ENCODE results near the gene PIEZO2. TPM values are rescaled to one million over a fixed set of nuclear protein-coding genes. Genes with fewer than 3 reads are reported as not detected.

PIEZO2 gene
- polyA plus RNA-seq, 1 donor (not counting 4 experiments of a cell fraction or from before 2014, with no cell fraction given), result not detected

GRCh38 chr18:11009147-11009546 lies 140.2 kb downstream of the PIEZO2 start:
- no peaks in the 10 kb centered on the region for H3K79me2 ChIP-seq (ENCODE audit: control insufficient read depth, insufficient read depth, low read length)
- DNase-seq (ENCODE audit: low read depth, low spot score) (no peak), FAIRE-seq (no peak)
- H3K9me3 ChIP-seq (ENCODE audit: control insufficient read depth, low read depth, low read length), result no peaks in the 10 kb centered on the region
- TF ChIP-seq, protein P1, sequence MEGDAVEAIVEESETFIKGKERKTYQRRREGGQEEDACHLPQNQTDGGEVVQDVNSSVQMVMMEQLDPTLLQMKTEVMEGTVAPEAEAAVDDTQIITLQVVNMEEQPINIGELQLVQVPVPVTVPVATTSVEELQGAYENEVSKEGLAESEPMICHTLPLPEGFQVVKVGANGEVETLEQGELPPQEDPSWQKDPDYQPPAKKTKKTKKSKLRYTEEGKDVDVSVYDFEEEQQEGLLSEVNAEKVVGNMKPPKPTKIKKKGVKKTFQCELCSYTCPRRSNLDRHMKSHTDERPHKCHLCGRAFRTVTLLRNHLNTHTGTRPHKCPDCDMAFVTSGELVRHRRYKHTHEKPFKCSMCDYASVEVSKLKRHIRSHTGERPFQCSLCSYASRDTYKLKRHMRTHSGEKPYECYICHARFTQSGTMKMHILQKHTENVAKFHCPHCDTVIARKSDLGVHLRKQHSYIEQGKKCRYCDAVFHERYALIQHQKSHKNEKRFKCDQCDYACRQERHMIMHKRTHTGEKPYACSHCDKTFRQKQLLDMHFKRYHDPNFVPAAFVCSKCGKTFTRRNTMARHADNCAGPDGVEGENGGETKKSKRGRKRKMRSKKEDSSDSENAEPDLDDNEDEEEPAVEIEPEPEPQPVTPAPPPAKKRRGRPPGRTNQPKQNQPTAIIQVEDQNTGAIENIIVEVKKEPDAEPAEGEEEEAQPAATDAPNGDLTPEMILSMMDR (optimal IDR thresholded peaks at IDR 0.05 in 1 of 3, IDR thresholded peaks at IDR 0.05 in 1 of 3, conservative IDR thresholded peaks at IDR 0.05 in 1 of 3; ENCODE audit: extremely low read depth in 1 of 3, insufficient read depth in 2 of 3, low read length in 3 of 3), result no peak
- no peak for TF ChIP-seq EZH2 (IDR thresholded peaks at IDR 0.05; ENCODE audit: low read length)
- H3K4me2 ChIP-seq (ENCODE audit: control insufficient read depth, extremely low read depth, insufficient read depth, low read depth, low read length), result no peak overlapping the region
- H3K36me3 ChIP-seq (ENCODE audit: control insufficient read depth in 2 of 2, extremely low read depth in 1 of 2, insufficient read depth in 2 of 2, low read length in 2 of 2), result no peaks in the 10 kb centered on the region
- no peaks in the 10 kb centered on the region for H3K9me1 ChIP-seq (ENCODE audit: control insufficient read depth, extremely low read depth, insufficient read depth, low read length)
- dilution Hi-C loops (cut with MboI; ENCODE audit: extremely low pct_ligation_motif_present, low sequenced_read_pairs), result no loop called here
- H3K9ac ChIP-seq (ENCODE audit: control insufficient read depth, extremely low read depth, insufficient read depth, low read length), result no peak overlapping the region
- H3K27me3 ChIP-seq (ENCODE audit: control insufficient read depth, extremely low read depth, insufficient read depth, low read length), result no peaks in the 10 kb centered on the region
- no peak overlapping the region for H3K27ac ChIP-seq (ENCODE audit: control insufficient read depth, insufficient read depth, low read length)
- H3K4me1 ChIP-seq (ENCODE audit: control insufficient read depth, extremely low read depth, insufficient read depth, low read length), result peaks cover 7% of the 10 kb centered on the region
- H3K4me3 ChIP-seq (ENCODE audit: control insufficient read depth in 2 of 3, extremely low read depth in 1 of 3, insufficient read depth in 2 of 3, low read depth in 1 of 3, low read length in 3 of 3), result no peak overlapping the region
- no peaks in the 10 kb centered on the region for H4K20me1 ChIP-seq (ENCODE audit: control insufficient read depth, extremely low read depth, insufficient read depth, low read length)
- no peak overlapping the region for H2AFZ ChIP-seq (ENCODE audit: control insufficient read depth, low read length)

- Histone ChIP-seq H3K4me3 (ENCODE audit: control insufficient read depth in 2 of 3, extremely low read depth in 1 of 3, insufficient read depth in 2 of 3, low read depth in 1 of 3, low read length in 3 of 3) (no peak overlapping the region), H3K4me1 (ENCODE audit: control insufficient read depth, extremely low read depth, insufficient read depth, low read length) (peaks cover 7% of the 10 kb centered on the region), H3K9me3 (ENCODE audit: control insufficient read depth, low read depth, low read length) (no peaks in the 10 kb centered on the region), H3K4me2 (ENCODE audit: control insufficient read depth, extremely low read depth, insufficient read depth, low read depth, low read length) (no peak overlapping the region), H3K9ac (ENCODE audit: control insufficient read depth, extremely low read depth, insufficient read depth, low read length) (no peak overlapping the region), H3K27ac (ENCODE audit: control insufficient read depth, insufficient read depth, low read length) (no peak overlapping the region), H3K27me3 (ENCODE audit: control insufficient read depth, extremely low read depth, insufficient read depth, low read length) (no peaks in the 10 kb centered on the region), H3K36me3 (ENCODE audit: control insufficient read depth in 2 of 2, extremely low read depth in 1 of 2, insufficient read depth in 2 of 2, low read length in 2 of 2) (no peaks in the 10 kb centered on the region), H3K79me2 (ENCODE audit: control insufficient read depth, insufficient read depth, low read length) (no peaks in the 10 kb centered on the region), H4K20me1 (ENCODE audit: control insufficient read depth, extremely low read depth, insufficient read depth, low read length) (no peaks in the 10 kb centered on the region), H3K9me1 (ENCODE audit: control insufficient read depth, extremely low read depth, insufficient read depth, low read length) (no peaks in the 10 kb centered on the region), H2AFZ (ENCODE audit: control insufficient read depth, low read length) (no peak overlapping the region)
- DNase-seq (ENCODE audit: low read depth, low spot score) (no peak), FAIRE-seq (no peak)
- dilution Hi-C loops (cut with MboI; ENCODE audit: extremely low pct_ligation_motif_present, low sequenced_read_pairs), result no loop called here
- TF ChIP-seq, protein P1 (optimal IDR thresholded peaks at IDR 0.05 in 1 of 3, IDR thresholded peaks at IDR 0.05 in 1 of 3, conservative IDR thresholded peaks at IDR 0.05 in 1 of 3; ENCODE audit: extremely low read depth in 1 of 3, insufficient read depth in 2 of 3, low read length in 3 of 3), result no peak
- TF ChIP-seq EZH2 (IDR thresholded peaks at IDR 0.05; ENCODE audit: low read length), result no peak
Measured at GRCh38 chr18:11008505-11008904, 140.9 kb downstream of the PIEZO2 start.

Measured in keratinocyte (primary cell).